IPS-18a (cell line): ENCODE data around the gene CERS1.

Experiments
- H3K27ac ChIP-seq: one replicate; pipeline ENCODE4 v1.5.1; 2013; ENCODE audit warnings: low read length
- H3K27me3 ChIP-seq: one replicate; pipeline ENCODE4 v1.6.1; 2013; ENCODE audit warnings: mild to moderate bottlenecking, low read length; ENCODE audit not compliant: control insufficient read depth, insufficient read depth
- H3K36me3 ChIP-seq: one replicate; pipeline ENCODE4 v1.6.1; 2013; ENCODE audit warnings: low read depth, low read length; ENCODE audit not compliant: control insufficient read depth
- H3K4me1 ChIP-seq: one replicate; pipeline ENCODE4 v1.6.1; 2013; ENCODE audit warnings: low read depth, low read length; ENCODE audit not compliant: control insufficient read depth
- H3K4me3 ChIP-seq: one replicate; pipeline ENCODE4 v1.5.1; 2013; ENCODE audit warnings: low read length
- H3K9ac ChIP-seq: one replicate; pipeline ENCODE4 v1.6.1; 2013; ENCODE audit warnings: mild to moderate bottlenecking, low read length, moderate library complexity
- H3K9me3 ChIP-seq: one replicate; pipeline ENCODE4 v1.6.1; 2013; ENCODE audit warnings: low read depth, low read length; ENCODE audit not compliant: control insufficient read depth

CERS1 gene

DNA sequence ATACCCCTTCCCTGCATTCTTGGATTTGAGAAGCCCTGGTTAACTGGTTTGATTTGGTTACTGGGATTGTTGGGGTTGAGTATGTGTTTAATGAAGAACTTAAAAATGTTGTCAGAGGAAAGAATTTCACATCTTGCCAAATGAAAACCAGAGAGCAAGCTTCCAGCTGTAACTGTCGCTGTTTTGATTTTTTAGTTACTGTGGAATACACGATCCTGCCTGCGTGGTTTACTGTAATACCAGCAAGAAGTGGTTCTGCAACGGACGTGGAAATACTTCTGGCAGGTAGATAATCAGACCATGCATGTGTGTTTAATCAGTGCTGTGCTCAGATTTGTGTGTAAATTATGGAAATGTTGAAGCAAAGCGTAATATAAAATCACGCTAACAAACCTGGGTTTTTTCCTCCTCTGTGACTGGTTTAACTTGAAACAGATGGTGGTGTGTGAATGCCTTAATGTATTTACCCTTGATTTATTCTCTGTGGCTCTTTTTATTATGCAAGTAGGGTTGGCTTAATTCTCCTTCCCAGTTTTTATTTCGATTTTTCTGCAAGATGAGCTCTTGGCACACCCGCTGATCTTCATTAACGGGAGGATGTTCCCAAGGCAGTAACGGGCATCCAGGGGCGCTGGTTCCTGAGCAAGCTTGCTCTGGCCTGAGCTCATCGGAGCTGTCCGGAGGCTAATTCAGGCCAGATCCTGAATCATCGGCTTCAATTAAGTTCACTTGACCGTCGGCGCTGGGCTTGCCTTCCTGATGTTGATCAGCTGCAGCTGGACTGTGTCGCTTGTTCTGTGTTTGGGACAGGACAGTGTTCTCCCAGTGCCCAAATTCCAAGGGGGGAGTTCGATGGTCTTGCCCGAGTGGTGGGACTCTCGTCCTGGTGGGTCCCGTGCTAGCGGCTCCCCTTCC is 48.2 kb downstream of the CERS1 start:
- Histone ChIP-seq H3K9ac (no peak overlapping the region), H3K27ac (no peak overlapping the region), H3K27me3 (no peaks in the 10 kb centered on the region), H3K4me1 (no peaks in the 10 kb centered on the region), H3K9me3 (no peaks in the 10 kb centered on the region), H3K36me3 (peaks cover 34% of the 10 kb centered on the region), H3K4me3 (no peak overlapping the region)

DNA sequence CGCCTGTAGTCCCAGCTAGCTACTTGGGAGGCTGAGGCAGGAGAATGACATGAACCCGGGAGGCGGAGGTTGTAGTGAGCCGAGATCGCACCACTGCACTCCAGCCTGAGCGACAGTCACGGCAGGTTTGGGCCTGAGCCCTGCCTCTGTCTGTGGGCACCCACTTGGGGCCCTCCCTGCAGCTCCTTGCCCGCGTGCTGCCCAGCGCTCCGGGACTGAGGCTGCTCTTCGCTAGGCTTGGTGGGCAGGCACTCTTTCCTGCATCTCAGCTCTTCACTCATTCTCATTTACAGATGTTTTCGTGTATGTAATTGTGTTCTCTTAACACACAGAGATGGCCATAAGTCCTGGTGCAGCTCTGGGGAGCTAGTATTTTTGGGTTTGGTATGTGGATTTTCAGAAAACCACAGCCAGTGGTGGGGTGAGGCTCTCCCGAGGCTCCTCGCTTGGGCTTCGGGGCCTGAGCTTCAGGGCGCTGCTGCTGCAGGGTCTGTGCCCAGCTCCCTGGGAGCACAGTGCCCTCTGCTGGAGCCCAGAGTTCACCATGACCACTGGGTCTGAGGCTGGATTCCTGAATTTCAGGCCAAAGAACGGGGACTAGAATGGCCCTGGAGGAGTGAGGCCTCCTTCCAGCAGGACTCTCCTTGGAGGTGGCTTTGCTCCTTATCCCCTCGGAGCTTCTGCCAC is 49.0 kb downstream of the CERS1 start:
- Histone ChIP-seq H3K4me3 (no peak overlapping the region), H3K27me3 (no peaks in the 10 kb centered on the region), H3K9me3 (no peaks in the 10 kb centered on the region), H3K9ac (no peak overlapping the region), H3K4me1 (no peaks in the 10 kb centered on the region), H3K36me3 (peaks cover 31% of the 10 kb centered on the region), H3K27ac (no peak overlapping the region)

DNA sequence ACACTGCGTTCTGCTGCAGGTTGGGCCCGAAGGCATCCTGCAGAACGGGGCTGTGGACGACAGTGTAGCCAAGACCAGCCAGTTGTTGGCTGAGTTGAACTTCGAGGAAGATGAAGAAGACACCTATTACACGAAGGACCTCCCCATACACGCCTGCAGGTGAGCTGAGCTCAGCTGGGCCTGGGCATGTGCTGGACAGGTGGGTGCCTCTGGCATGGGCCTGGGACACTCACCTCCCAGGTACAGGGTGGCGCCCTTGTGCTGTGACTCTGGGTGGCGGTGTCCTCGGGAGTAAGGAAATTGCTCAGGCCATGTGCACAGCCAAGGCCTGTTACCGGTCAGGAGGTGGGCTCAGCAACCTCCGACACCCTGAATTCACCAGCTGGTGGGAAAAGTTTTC is 50.0 kb downstream of the CERS1 start:
- Histone ChIP-seq H3K36me3 (peaks cover 23% of the 10 kb centered on the region), H3K27me3 (no peaks in the 10 kb centered on the region), H3K9ac (no peak overlapping the region), H3K27ac (no peak overlapping the region), H3K9me3 (no peaks in the 10 kb centered on the region), H3K4me3 (no peak overlapping the region), H3K4me1 (no peaks in the 10 kb centered on the region)

DNA sequence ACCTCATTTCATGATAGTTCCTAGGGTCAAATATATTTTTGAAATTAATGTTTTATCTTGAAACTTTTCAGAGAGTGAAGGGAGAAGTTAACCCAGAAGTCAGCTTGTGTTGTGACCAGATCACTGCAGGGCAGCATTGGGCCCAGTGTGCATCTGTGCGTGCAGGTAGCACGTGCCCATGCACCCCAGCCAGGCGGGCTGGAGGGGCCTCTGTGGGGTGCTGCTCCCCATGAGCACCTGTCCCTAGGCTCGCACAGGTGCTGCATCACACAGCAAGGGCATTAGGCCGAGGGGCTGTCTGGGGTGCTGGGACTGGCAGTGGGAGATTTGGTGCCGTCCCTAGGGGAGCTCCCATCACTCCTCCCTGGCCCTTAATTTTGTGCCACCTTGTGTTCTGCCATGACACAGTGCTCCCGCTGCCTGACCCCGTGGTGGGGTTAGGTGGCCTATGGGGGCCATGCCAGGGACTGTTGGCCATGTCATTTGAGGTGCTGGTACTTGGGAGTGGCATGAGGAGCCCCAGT is 51.1 kb downstream of the CERS1 start:
- peaks cover 4% of the 10 kb centered on the region for H3K4me1 ChIP-seq
- no peaks in the 10 kb centered on the region for H3K27me3 ChIP-seq
- no peak overlapping the region for H3K9ac ChIP-seq

DNA sequence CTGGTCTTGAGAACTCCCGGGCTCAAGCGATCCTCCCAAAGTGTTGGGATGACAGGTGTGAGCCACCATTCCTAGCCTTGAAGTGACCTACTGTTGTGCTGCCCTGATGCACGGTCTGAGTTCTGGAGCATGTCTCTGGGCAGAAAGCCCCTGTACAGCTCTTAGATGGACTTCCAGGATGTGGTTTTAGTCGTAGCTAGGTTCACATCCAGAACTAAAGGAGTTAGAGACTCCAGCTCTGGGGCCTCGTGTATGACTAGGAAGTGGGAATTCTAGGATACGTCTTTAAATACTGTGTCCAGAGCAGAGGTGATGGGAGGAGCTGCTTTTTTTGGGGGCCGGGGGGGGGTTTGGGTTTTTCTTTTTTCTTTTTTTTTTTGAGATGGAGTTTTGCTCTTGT is 52.0 kb downstream of the CERS1 start:
- Histone ChIP-seq H3K4me1 (peaks cover 11% of the 10 kb centered on the region), H3K27me3 (no peaks in the 10 kb centered on the region), H3K27ac (no peak overlapping the region), H3K9me3 (no peaks in the 10 kb centered on the region), H3K4me3 (no peak overlapping the region), H3K9ac (no peak overlapping the region), H3K36me3 (peaks cover 11% of the 10 kb centered on the region)

More for the DNA sequence above, 51.1 kb downstream of the CERS1 start:
- Histone ChIP-seq H3K27ac (no peak overlapping the region), H3K9me3 (no peaks in the 10 kb centered on the region), H3K4me3 (no peak overlapping the region), H3K36me3 (peaks cover 12% of the 10 kb centered on the region)

DNA sequence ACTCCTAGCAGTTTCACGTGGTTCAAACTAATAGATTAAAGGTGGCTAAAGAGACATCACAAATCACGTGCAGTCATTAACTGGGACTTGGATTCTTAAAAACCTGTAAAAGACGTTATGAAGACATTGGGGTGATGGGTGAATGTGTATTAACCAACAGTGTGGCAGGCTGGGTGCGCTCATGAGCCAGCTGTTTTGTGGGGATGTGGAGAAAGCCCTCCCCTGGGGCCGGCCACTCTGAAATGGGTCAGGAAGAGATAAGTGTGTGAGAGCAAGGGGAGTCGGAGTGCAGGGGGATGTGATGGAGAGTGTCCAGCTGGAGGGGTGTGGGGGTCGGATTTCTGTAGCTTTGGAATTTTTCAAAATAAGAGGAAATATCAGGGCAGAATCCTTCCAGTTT is 53.8 kb downstream of the CERS1 start:
- peaks cover 11% of the 10 kb centered on the region for H3K4me1 ChIP-seq
- H3K27me3 ChIP-seq = no peaks in the 10 kb centered on the region
- no peak overlapping the region for H3K27ac ChIP-seq
- no peaks in the 10 kb centered on the region for H3K9me3 ChIP-seq
- no peak overlapping the region for H3K4me3 ChIP-seq
- peaks cover 9% of the 10 kb centered on the region for H3K36me3 ChIP-seq
- no peak overlapping the region for H3K9ac ChIP-seq

DNA sequence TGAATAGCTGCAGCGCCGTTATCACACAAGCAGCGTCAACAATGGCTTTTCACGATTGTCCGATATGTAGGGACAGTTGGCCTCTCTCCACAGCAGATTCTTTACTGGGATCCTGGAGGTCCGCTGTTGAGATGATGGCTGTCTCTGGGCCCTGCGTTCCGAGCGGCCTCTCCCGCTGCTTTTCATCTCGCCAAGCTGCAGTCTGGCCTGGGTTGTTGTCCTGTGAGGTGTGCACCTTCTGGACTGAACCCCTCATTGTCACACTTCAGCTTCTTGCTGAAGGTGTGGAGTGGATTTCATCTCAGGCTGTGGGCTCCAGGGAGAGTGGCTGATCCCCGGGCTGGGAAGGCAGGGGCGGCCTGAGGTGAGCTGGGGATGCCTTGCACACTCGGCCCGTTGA is 54.6 kb downstream of the CERS1 start:
- H3K36me3 ChIP-seq = peaks cover 9% of the 10 kb centered on the region
- H3K27ac ChIP-seq = no peak overlapping the region
- H3K9ac ChIP-seq = no peak overlapping the region

DNA sequence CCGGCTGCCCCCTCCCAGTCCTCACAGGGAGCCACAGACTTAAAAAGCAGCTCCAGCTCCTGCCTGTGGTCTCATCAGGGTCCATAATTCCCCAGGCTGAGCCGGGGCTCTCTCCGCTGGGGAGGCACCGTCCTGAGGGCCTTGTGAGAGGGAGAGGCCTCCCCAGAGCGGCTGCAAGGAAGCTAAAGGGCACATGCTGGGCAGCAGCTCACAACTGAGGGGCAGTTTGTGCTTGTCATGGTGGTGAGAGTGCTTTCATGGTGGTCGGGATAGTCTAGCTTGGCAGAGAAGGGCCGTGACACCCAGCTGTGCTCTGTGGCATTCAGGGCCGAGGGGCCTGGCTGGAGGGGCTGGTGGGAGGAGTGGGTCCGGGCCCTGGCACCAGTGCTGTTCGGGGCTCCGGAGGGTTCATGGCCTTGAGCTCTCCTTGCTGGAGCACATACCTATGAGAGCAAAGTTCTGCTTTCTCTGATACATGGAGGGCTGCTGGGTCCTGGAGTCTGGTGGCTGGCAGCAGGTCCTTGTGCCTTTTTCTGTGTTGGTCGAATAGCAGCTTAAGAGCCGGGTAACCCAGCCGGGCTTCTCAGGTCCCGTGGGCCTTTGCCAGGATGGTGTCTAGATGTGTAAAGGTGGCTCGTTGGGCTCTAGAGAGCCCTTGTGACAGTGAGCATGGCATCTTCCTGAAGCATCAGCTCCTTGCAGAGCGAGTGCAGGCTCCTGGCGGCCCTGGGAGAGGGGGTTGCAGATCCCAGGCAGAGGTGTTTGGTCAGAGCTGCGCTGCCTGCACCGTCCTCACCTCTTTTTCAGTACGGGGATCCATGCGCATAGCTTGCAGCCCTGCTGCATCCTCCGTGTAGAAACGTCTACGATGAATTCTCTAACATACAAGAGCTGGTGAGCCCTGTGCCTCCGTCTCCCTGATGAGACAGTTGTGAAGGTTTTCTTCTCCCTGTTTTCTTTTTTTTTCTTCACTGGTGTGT is 55.4 kb downstream of the CERS1 start:
- peaks cover 16% of the 10 kb centered on the region for H3K36me3 ChIP-seq
- peaks cover 11% of the 10 kb centered on the region for H3K4me1 ChIP-seq
- H3K27ac ChIP-seq = no peak overlapping the region
- H3K9me3 ChIP-seq = no peaks in the 10 kb centered on the region
- H3K9ac ChIP-seq = no peak overlapping the region
- no peak overlapping the region for H3K4me3 ChIP-seq
- H3K27me3 ChIP-seq = no peaks in the 10 kb centered on the region

More for the DNA sequence above, 54.6 kb downstream of the CERS1 start:
- Histone ChIP-seq H3K27me3 (no peaks in the 10 kb centered on the region), H3K4me3 (no peak overlapping the region), H3K4me1 (peaks cover 11% of the 10 kb centered on the region), H3K9me3 (no peaks in the 10 kb centered on the region)

DNA sequence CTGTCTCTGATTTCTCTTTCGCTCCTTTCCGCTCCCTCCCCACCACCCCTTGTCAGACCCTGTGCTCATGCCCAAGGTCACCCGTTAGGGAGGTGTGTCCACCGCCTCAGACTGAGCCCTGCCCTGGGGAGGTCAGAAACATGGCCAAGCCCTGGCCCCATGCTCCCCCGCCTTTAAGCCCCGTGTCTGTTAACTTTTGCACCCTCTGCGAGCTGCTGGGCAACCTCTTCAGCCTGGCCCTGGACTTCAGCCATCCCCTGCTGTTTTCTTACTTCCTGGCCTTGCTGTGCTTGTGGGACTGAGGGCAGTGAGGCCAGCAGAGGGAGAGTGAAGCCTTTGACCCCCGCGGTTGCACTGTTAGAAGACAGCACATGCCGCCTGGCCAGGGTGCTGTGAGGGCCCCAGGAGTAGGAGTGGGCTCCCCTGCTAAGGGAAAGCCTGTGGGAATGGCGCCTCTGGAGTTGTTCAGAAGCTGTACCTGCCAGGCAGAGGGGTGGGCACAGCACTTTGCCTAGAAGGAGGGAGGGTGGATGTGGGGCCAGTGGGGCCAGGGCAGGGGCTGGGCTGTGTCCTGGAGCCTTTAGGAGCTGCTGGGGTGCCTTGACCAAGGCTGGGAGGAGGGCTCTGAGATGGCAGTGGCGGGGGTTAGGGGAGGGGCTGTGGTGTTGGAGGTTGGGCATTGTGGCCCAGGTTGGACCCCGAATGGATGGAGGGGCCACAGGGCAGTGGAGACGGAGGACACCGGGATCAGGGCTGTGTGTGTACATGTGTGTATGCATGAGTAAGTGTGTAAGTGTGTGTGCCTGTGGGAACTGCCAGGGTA is 56.3 kb downstream of the CERS1 start:
- H3K36me3 ChIP-seq = peaks cover 22% of the 10 kb centered on the region
- H3K4me3 ChIP-seq = no peak overlapping the region
- H3K9ac ChIP-seq = no peak overlapping the region
- H3K27ac ChIP-seq = no peak overlapping the region
- no peaks in the 10 kb centered on the region for H3K9me3 ChIP-seq
- H3K27me3 ChIP-seq = no peaks in the 10 kb centered on the region
- peaks cover 11% of the 10 kb centered on the region for H3K4me1 ChIP-seq

DNA sequence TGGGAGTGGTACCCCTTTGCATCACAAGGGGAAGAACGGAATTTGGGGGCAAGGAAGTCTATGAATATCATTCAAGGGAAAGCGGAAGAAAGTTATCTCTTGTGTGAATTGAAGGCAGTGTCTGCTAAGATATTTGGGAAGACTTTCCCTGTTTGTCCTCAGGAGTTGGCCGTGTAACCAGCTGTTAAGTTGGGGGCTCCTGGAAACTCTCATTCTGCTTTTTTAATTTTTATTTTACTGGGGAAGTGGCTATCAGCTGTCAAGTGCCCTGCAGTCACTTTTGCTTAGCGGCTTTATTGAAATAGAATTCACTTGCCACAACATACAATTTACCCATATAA is 61.3 kb downstream of the CERS1 start:
- peaks cover 4% of the 10 kb centered on the region for H3K27me3 ChIP-seq
- no peak overlapping the region for H3K27ac ChIP-seq
- H3K4me3 ChIP-seq = peak overlapping the region; percentile 88
- H3K4me1 ChIP-seq = peaks cover 22% of the 10 kb centered on the region
- H3K9ac ChIP-seq = no peak overlapping the region
- no peaks in the 10 kb centered on the region for H3K9me3 ChIP-seq
- H3K36me3 ChIP-seq = peaks cover 22% of the 10 kb centered on the region
